ENCODE measurements around the gene RASAL2.
"Not testable (repeated sequence)": the region's sequence is repeated elsewhere in the genome, so short reads cannot be mapped to it uniquely, and the experiment has no call there.

Gene RASAL2

GRCh38 chr1:178109348-178110143, 15.6 kb downstream of the RASAL2 start:
- no peak for DNase-seq (ENCODE audit: low read depth)
- TF ChIP-seq, protein P1, sequence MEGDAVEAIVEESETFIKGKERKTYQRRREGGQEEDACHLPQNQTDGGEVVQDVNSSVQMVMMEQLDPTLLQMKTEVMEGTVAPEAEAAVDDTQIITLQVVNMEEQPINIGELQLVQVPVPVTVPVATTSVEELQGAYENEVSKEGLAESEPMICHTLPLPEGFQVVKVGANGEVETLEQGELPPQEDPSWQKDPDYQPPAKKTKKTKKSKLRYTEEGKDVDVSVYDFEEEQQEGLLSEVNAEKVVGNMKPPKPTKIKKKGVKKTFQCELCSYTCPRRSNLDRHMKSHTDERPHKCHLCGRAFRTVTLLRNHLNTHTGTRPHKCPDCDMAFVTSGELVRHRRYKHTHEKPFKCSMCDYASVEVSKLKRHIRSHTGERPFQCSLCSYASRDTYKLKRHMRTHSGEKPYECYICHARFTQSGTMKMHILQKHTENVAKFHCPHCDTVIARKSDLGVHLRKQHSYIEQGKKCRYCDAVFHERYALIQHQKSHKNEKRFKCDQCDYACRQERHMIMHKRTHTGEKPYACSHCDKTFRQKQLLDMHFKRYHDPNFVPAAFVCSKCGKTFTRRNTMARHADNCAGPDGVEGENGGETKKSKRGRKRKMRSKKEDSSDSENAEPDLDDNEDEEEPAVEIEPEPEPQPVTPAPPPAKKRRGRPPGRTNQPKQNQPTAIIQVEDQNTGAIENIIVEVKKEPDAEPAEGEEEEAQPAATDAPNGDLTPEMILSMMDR (IDR thresholded peaks at IDR 0.05; ENCODE audit: control insufficient read depth, insufficient read depth, low read depth, low read length, missing control alignments), result no peak
- H3K4me3 ChIP-seq (ENCODE audit: control insufficient read depth, low read depth, low read length), result no peak overlapping the region

DNA sequence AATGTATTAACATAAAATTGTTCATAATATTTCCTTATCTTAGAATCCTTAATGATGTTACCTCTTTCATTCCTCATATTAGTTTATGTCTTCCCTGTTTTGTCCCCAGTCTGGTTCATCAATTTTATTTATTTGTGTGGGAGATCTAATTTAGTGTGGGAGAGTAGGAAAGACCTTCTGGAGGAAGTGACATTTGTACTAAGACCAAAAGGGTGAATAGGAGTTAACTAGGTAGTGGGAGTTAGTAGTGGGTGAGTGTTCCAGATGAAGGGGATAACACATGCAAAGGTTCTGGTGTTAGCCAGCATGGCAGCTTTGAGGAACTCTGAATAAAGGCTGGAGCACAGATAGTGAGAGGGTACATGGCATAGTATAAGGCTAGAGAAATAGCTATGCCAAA, 21.4 kb downstream of the RASAL2 start:
- TF ChIP-seq, protein P1 (IDR thresholded peaks at IDR 0.05; ENCODE audit: control insufficient read depth, insufficient read depth, low read depth, low read length, missing control alignments), result no peak
- no peak overlapping the region for H3K4me3 ChIP-seq (ENCODE audit: control insufficient read depth, low read depth, low read length)
- no peak for DNase-seq (ENCODE audit: low read depth)

- no peak overlapping the region for H3K4me3 ChIP-seq (ENCODE audit: control insufficient read depth, low read depth, low read length)
- TF ChIP-seq, protein P1 (IDR thresholded peaks at IDR 0.05; ENCODE audit: control insufficient read depth, insufficient read depth, low read depth, low read length, missing control alignments), result no peak
- no peak for DNase-seq (ENCODE audit: low read depth)
Measured at GRCh38 chr1:178118524-178118923, 24.6 kb downstream of the RASAL2 start.

- DNase-seq (ENCODE audit: low read depth), result no peak
- no peak overlapping the region for H3K4me3 ChIP-seq (ENCODE audit: control insufficient read depth, low read depth, low read length)
- TF ChIP-seq, protein P1 (IDR thresholded peaks at IDR 0.05; ENCODE audit: control insufficient read depth, insufficient read depth, low read depth, low read length, missing control alignments), result no peak
Measured at GRCh38 chr1:178119628-178120027, 25.7 kb downstream of the RASAL2 start.

GRCh38 chr1:178120088-178120487, 26.2 kb downstream of the RASAL2 start:
- TF ChIP-seq, protein P1 (IDR thresholded peaks at IDR 0.05; ENCODE audit: control insufficient read depth, insufficient read depth, low read depth, low read length, missing control alignments), result no peak
- no peak for DNase-seq (ENCODE audit: low read depth)
- H3K4me3 ChIP-seq (ENCODE audit: control insufficient read depth, low read depth, low read length), result no peak overlapping the region

GRCh38 chr1:178120520-178121052, 26.7 kb downstream of the RASAL2 start:
- not testable (repeated sequence) for H3K4me3 ChIP-seq (ENCODE audit: control insufficient read depth, low read depth, low read length); DNase-seq (ENCODE audit: low read depth)

- TF ChIP-seq, protein P1 (IDR thresholded peaks at IDR 0.05; ENCODE audit: control insufficient read depth, insufficient read depth, low read depth, low read length, missing control alignments), result no peak
- no peak for DNase-seq (ENCODE audit: low read depth)
- H3K4me3 ChIP-seq (ENCODE audit: control insufficient read depth, low read depth, low read length), result no peak overlapping the region
Measured at GRCh38 chr1:178121883-178122282, 28.0 kb downstream of the RASAL2 start.
